PC-9 (cell line): Measurements from ENCODE around the gene TAF3. TPM values are rescaled to one million over a fixed set of nuclear protein-coding genes. Genes with fewer than 3 reads are reported as not detected.

ENCODE experiments used
- BruUV-seq: library from RNA; stranded (reverse); fragments of 400-500 nt; replicated peaks from 2 replicates; lab custom pipeline; 2021; lab: Mats Ljungman, UMichigan
- CTCF ChIA-PET: fragments of 300-600 bp; sonication (Branson Sonifier 250); formaldehyde crosslinking; loops from one replicate; lab custom pipeline; 2022; ENCODE audit warnings: antibody characterized with exemption; lab: Charles Lee
- POLR2A ChIA-PET: fragments of 300-600 bp; sonication (Branson Sonifier 250); formaldehyde crosslinking; loops from one replicate; lab custom pipeline; 2022; ENCODE audit warnings: antibody characterized with exemption; ENCODE audit not compliant: unreplicated experiment; lab: Charles Lee
- DNase-seq, 2 experiments: peaks; one replicate each; pipeline versions ENCODE4 v3.0.0 to v3.0.0-alpha.2; 2015 to 2022; ENCODE audit warnings: mixed read lengths in 1 of 2
- H2AFZ ChIP-seq: fragments of 200-600 bp; sonication (generic); 2 replicates; pipeline ENCODE4 v1.8.1; 2017; ENCODE audit warnings: antibody characterized with exemption
- H3F3A ChIP-seq: fragments of 200-600 bp; sonication (generic); 2 replicates; pipeline ENCODE4 v1.8.1; 2017; ENCODE audit warnings: antibody characterized with exemption, mild to moderate bottlenecking, low read depth; ENCODE audit not compliant: insufficient read depth
- H3K27ac ChIP-seq: fragments of 200-600 bp; sonication (generic); 2 replicates; pipeline ENCODE4 v1.6.1; 2016; ENCODE audit warnings: mixed run types
- H3K27me3 ChIP-seq: fragments of 200-600 bp; sonication (generic); 2 replicates; pipeline ENCODE4 v1.6.1; 2016; ENCODE audit warnings: low read depth, mixed run types; ENCODE audit not compliant: insufficient read depth
- H3K36me3 ChIP-seq: fragments of 200-600 bp; sonication (generic); 2 replicates; pipeline ENCODE4 v1.6.1; 2016; ENCODE audit warnings: low read depth, mixed run types
- H3K4me1 ChIP-seq: fragments of 200-600 bp; sonication (generic); replicated peaks from 2 replicates; pipeline ENCODE4 v1.6.1; 2016; ENCODE audit warnings: mixed run types; ENCODE audit not compliant: insufficient read depth
- H3K4me2 ChIP-seq: fragments of 200-600 bp; sonication (generic); 2 replicates; pipeline ENCODE4 v1.6.1; 2017; ENCODE audit warnings: mixed run types
- H3K4me3 ChIP-seq: fragments of 200-600 bp; sonication (generic); 2 replicates; pipeline ENCODE4 v1.6.1; 2016; ENCODE audit warnings: mixed run types
- H3K79me2 ChIP-seq: fragments of 200-600 bp; sonication (generic); 2 replicates; pipeline ENCODE4 v1.6.1; 2017; ENCODE audit warnings: low read depth, mixed run types
- H3K9me2 ChIP-seq: fragments of 200-600 bp; sonication (generic); 2 replicates; pipeline ENCODE4 v1.8.1; 2017; ENCODE audit warnings: mild to moderate bottlenecking; ENCODE audit not compliant: insufficient read depth
- H3K9me3 ChIP-seq: fragments of 200-600 bp; sonication (generic); 2 replicates; pipeline ENCODE4 v1.8.1; 2016; ENCODE audit warnings: low read depth; ENCODE audit not compliant: insufficient read depth
- H4K20me1 ChIP-seq: fragments of 200-600 bp; sonication (generic); 2 replicates; pipeline ENCODE4 v1.8.1; 2017; ENCODE audit not compliant: insufficient read depth
- CTCF ChIP-seq: fragments of 200-600 bp; sonication (generic); conservative IDR thresholded peaks from 2 replicates; pipeline ENCODE4 v1.6.1; 2017; ENCODE audit warnings: mixed run types, antibody characterized with exemption, mild to moderate bottlenecking, moderate library complexity
- EZH2 ChIP-seq: fragments of 200-600 bp; sonication (generic); IDR thresholded peaks from 2 replicates; pipeline ENCODE4 v1.8.0; 2017; ENCODE audit warnings: antibody characterized with exemption, low read depth
- intact Hi-C: fragments of 100-400 bp; cut with micrococcal nuclease; formaldehyde crosslinking; loops from one replicate; pipeline ENCODE4 v1.10.0; 2022; ENCODE audit not compliant: unreplicated experiment
- total RNA-seq: library from RNA; stranded (reverse); gene quantifications from 2 replicates; pipeline ENCODE4 v1.2.3, GENCODE V29; 2021

The TAF3 gene
- total RNA-seq, 1 experiment from 2014 or later = 7.7 TPM

GRCh38 chr10:7886056-7886455, 67.8 kb downstream of the TAF3 start:
- Histone ChIP-seq H3K4me3 (no peak overlapping the region), H3K36me3 (no peaks in the 10 kb centered on the region), H3F3A (no peaks in the 10 kb centered on the region), H3K9me2 (no peaks in the 10 kb centered on the region), H3K9me3 (no peaks in the 10 kb centered on the region), H3K79me2 (no peaks in the 10 kb centered on the region), H2AFZ (no peak overlapping the region), H3K27me3 (no peaks in the 10 kb centered on the region), H3K27ac (no peak overlapping the region), H3K4me2 (no peak overlapping the region), H3K4me1 (no peaks in the 10 kb centered on the region), H4K20me1 (no peaks in the 10 kb centered on the region)
- ChIA-PET POLR2A (no interaction called here), CTCF (no interaction called here)
- no TSS peak for BruUV-seq
- intact Hi-C loops = no loop called here
- no peak for TF ChIP-seq EZH2
- no peak for TF ChIP-seq CTCF
- peak; percentile 5 to 48 for DNase-seq

- Histone ChIP-seq H2AFZ (no peak overlapping the region), H3K4me1 (no peaks in the 10 kb centered on the region), H3F3A (no peaks in the 10 kb centered on the region), H3K4me2 (no peak overlapping the region), H3K79me2 (no peaks in the 10 kb centered on the region), H3K9me2 (no peaks in the 10 kb centered on the region), H3K9me3 (no peaks in the 10 kb centered on the region), H3K27me3 (no peaks in the 10 kb centered on the region), H3K36me3 (no peaks in the 10 kb centered on the region), H3K4me3 (no peak overlapping the region), H3K27ac (no peak overlapping the region), H4K20me1 (no peaks in the 10 kb centered on the region)
- DNase-seq = no peak
- intact Hi-C loops = no loop called here
- BruUV-seq = no TSS peak
- TF ChIP-seq CTCF = no peak
- no peak for TF ChIP-seq EZH2
- ChIA-PET CTCF (no interaction called here), POLR2A (interaction anchor here (0.6 kb wide), 1 partner anchor 478 kb away, joined by 3 read pairs; no protein-coding TSS in a partner anchor)
These were observed 69.0 kb downstream of the TAF3 start for GRCh38 chr10:7887174-7887816.

- H3K4me2 ChIP-seq = no peak overlapping the region
- H3K4me1 ChIP-seq = no peaks in the 10 kb centered on the region
- H3K27me3 ChIP-seq = no peaks in the 10 kb centered on the region
- no peaks in the 10 kb centered on the region for H3K9me3 ChIP-seq
- no peak overlapping the region for H2AFZ ChIP-seq
- H3K9me2 ChIP-seq = no peaks in the 10 kb centered on the region
- TF ChIP-seq EZH2 (no peak), CTCF (no peak)
- ChIA-PET CTCF (no interaction called here), POLR2A (no interaction called here)
- no peaks in the 10 kb centered on the region for H3F3A ChIP-seq
- no peak for DNase-seq
- H3K36me3 ChIP-seq = no peaks in the 10 kb centered on the region
- intact Hi-C loops = no loop called here
- no peaks in the 10 kb centered on the region for H4K20me1 ChIP-seq
- no peak overlapping the region for H3K4me3 ChIP-seq
- H3K79me2 ChIP-seq = no peaks in the 10 kb centered on the region
- BruUV-seq = no TSS peak
- H3K27ac ChIP-seq = no peak overlapping the region
These were observed 71.7 kb downstream of the TAF3 start for GRCh38 chr10:7889947-7890542.
